HEK293 (cell line): ENCODE results near the gene ALDH8A1.

Experiments used
- CTCF ChIA-PET: fragments of 350-600 bp; formaldehyde crosslinking; extraction: SDS; loops from one replicate; lab custom pipeline; 2021; ENCODE audit warnings: antibody characterized with exemption; lab: Yijun Ruan, JAX
- POLR2A ChIA-PET: fragments of 300-600 bp; formaldehyde crosslinking; extraction: SDS; loops from one replicate; lab custom pipeline; 2020; ENCODE audit warnings: antibody characterized with exemption, inconsistent platforms; lab: Yijun Ruan, JAX
- H3K27ac ChIP-seq: fragments of 200-500 bp; sonication (Bioruptor generic); 2 replicates; pipeline ENCODE4 v1.5.1; 2014; ENCODE audit warnings: low read depth, low read length, control low read depth, inconsistent platforms; ENCODE audit errors: extremely low read depth
- H3K36me3 ChIP-seq, 2 experiments: fragments of 200-500 bp in 1 of 2; sonication (Bioruptor generic) in 1 of 2; 1 replicate in 1 of 2; 2 replicates in 1 of 2; pipeline ENCODE4 v1.5.1; 2014 to 2017; ENCODE audit warnings: inconsistent platforms in 2 of 2, low read length in 2 of 2; ENCODE audit not compliant: control insufficient read depth in 2 of 2, insufficient read depth in 1 of 2
- H3K4me1 ChIP-seq: fragments of 200-500 bp; sonication (Bioruptor generic); 2 replicates; pipeline ENCODE4 v1.5.1; 2014; ENCODE audit warnings: mild to moderate bottlenecking, low read length, inconsistent platforms; ENCODE audit not compliant: control insufficient read depth, insufficient read depth
- H3K4me3 ChIP-seq: 2 replicates; pipeline ENCODE4 v1.5.1; 2011; ENCODE audit warnings: low read depth, mild to moderate bottlenecking, control low read depth, low read length, moderate library complexity
- H3K9me3 ChIP-seq: fragments of 200-500 bp; sonication (Bioruptor generic); 2 replicates; pipeline ENCODE4 v1.5.1; 2014; ENCODE audit warnings: low read depth, low read length, inconsistent platforms; ENCODE audit not compliant: control insufficient read depth, insufficient read depth
- GLI2 ChIP-seq: fragments of 450-650 bp; formaldehyde crosslinking; IDR thresholded peaks from 2 replicates; pipeline ENCODE4; 2017; ENCODE audit warnings: missing biosample characterization, missing genetic modification characterization, low read depth, borderline replicate concordance
- GLIS2 ChIP-seq: fragments of 450-650 bp; formaldehyde crosslinking; IDR thresholded peaks from 2 replicates; pipeline ENCODE4 v1.5.1; 2016; ENCODE audit warnings: missing biosample characterization, missing genetic modification characterization
- IKZF3 ChIP-seq: fragments of 450-650 bp; IDR thresholded peaks from 2 replicates; pipeline ENCODE4 v1.5.0; 2018; ENCODE audit warnings: missing biosample characterization, mild to moderate bottlenecking, missing genetic modification characterization, moderate library complexity
- WT1 ChIP-seq: fragments of 450-650 bp; formaldehyde crosslinking; IDR thresholded peaks from 2 replicates; pipeline ENCODE4 v1.5.1; 2016; ENCODE audit warnings: missing biosample characterization, missing genetic modification characterization
- YY1 ChIP-seq: fragments of 450-650 bp; formaldehyde crosslinking; IDR thresholded peaks from 2 replicates; pipeline ENCODE4 v1.5.1; 2018; ENCODE audit warnings: missing biosample characterization, missing genetic modification characterization
- ZBTB17 ChIP-seq: fragments of 450-650 bp; formaldehyde crosslinking; IDR thresholded peaks from 2 replicates; pipeline ENCODE4 v1.5.1; 2016; ENCODE audit warnings: missing biosample characterization, missing genetic modification characterization
- ZBTB48 ChIP-seq: fragments of 450-650 bp; formaldehyde crosslinking; IDR thresholded peaks from 2 replicates; pipeline ENCODE4 v1.5.1; 2016; ENCODE audit warnings: missing biosample characterization, missing genetic modification characterization
- ZNF184 ChIP-seq: fragments of 450-650 bp; IDR thresholded peaks from 2 replicates; pipeline ENCODE4 v1.5.1; 2018; ENCODE audit warnings: missing biosample characterization, mild to moderate bottlenecking, missing genetic modification characterization
- ZNF211 ChIP-seq: fragments of 450-650 bp; formaldehyde crosslinking; IDR thresholded peaks from 2 replicates; pipeline ENCODE4 v1.5.1; 2016; ENCODE audit warnings: low read depth, missing biosample characterization, missing genetic modification characterization
- ZNF221 ChIP-seq: fragments of 450-650 bp; formaldehyde crosslinking; IDR thresholded peaks from 2 replicates; pipeline ENCODE4 v1.5.1; 2017; ENCODE audit warnings: missing biosample characterization, missing genetic modification characterization, borderline replicate concordance
- ZNF239 ChIP-seq: fragments of 450-650 bp; formaldehyde crosslinking; IDR thresholded peaks from 2 replicates; pipeline ENCODE4 v1.5.1; 2016; ENCODE audit warnings: missing biosample characterization, missing genetic modification characterization
- ZNF324 ChIP-seq: fragments of 450-650 bp; formaldehyde crosslinking; IDR thresholded peaks from 2 replicates; pipeline ENCODE4 v1.5.1; 2016; ENCODE audit warnings: missing biosample characterization, missing genetic modification characterization
- ZNF610 ChIP-seq: fragments of 450-650 bp; formaldehyde crosslinking; IDR thresholded peaks from 2 replicates; pipeline ENCODE4 v1.5.1; 2016; ENCODE audit warnings: missing biosample characterization, missing genetic modification characterization, borderline replicate concordance
- ZNF707 ChIP-seq: fragments of 450-650 bp; formaldehyde crosslinking; IDR thresholded peaks from 2 replicates; pipeline ENCODE4 v1.5.1; 2016; ENCODE audit warnings: missing biosample characterization, missing genetic modification characterization
- ZNF747 ChIP-seq: fragments of 450-650 bp; formaldehyde crosslinking; IDR thresholded peaks from 2 replicates; pipeline ENCODE4 v1.5.1; 2016; ENCODE audit warnings: missing biosample characterization, missing genetic modification characterization
- ZNF785 ChIP-seq: fragments of 450-650 bp; formaldehyde crosslinking; IDR thresholded peaks from 2 replicates; pipeline ENCODE4 v1.5.1; 2016; ENCODE audit warnings: missing biosample characterization, missing genetic modification characterization
- ZNF792 ChIP-seq: fragments of 450-650 bp; formaldehyde crosslinking; IDR thresholded peaks from 2 replicates; pipeline ENCODE4 v1.5.1; 2016; ENCODE audit warnings: missing biosample characterization, missing genetic modification characterization
- TF ChIP-seq, protein P1 (sequence below): fragments of 450-650 bp; formaldehyde crosslinking; IDR thresholded peaks from 2 replicates; pipeline ENCODE4 v1.5.1; 2016; ENCODE audit warnings: missing biosample characterization, missing genetic modification characterization

The ALDH8A1 gene

DNA sequence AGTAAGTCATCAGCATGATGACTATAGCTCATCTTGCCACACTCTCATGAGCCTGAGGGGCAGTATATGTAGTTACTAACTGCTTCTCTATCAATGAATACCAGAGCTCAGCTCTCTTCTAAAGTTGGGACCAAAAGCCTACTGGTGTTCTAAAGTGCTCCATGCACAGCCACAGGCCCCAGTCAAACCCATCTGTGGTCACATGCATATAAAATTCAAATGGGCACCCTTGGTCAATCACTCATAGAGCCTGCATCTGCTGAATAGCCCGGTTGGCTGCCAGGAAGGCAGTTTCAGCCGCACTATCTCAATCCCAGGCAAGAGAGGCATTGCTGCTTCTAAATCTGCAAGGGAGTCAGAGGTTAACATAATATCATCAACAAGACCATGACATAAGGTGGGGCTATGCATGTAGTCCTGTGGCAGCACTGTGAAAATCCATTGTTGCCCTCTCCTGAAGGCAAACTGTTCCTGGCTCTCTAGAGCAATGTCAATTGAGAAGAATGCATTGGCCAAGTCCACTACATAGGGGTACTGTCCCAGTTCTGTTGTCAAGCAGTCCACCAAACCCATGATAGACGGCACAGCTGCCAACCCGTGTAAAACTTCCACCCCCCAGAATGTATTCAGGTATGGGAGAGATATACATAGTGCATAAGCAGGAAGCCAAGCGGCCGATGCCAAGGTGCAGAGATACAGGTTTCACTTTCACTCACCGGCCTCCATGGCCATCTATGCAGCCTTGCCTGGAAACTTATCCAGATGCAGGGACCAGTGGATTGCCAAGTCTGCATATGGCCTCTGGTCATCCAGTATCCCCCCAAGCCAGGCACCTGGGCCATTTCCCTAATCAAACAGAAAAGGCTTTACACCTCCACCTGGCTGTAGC, 76.2 kb downstream of the ALDH8A1 start (continued):
- no peak for TF ChIP-seq GLI2 (tag by site-specific recombination)
- no peak for TF ChIP-seq ZNF239 (tag by site-specific recombination)
- no peak for TF ChIP-seq ZBTB48 (tag by site-specific recombination)
- no peak for TF ChIP-seq YY1 (tag by site-specific recombination)
- no peak for TF ChIP-seq GLIS2
- TF ChIP-seq ZNF211 = no peak
- no peak for TF ChIP-seq ZNF184
- no peak for TF ChIP-seq ZNF785 (tag by site-specific recombination)
- no peak for TF ChIP-seq IKZF3 (tag by site-specific recombination)
- no peak for TF ChIP-seq ZNF707 (tag by site-specific recombination)
- TF ChIP-seq ZBTB17 (tag by site-specific recombination) = no peak

DNA sequence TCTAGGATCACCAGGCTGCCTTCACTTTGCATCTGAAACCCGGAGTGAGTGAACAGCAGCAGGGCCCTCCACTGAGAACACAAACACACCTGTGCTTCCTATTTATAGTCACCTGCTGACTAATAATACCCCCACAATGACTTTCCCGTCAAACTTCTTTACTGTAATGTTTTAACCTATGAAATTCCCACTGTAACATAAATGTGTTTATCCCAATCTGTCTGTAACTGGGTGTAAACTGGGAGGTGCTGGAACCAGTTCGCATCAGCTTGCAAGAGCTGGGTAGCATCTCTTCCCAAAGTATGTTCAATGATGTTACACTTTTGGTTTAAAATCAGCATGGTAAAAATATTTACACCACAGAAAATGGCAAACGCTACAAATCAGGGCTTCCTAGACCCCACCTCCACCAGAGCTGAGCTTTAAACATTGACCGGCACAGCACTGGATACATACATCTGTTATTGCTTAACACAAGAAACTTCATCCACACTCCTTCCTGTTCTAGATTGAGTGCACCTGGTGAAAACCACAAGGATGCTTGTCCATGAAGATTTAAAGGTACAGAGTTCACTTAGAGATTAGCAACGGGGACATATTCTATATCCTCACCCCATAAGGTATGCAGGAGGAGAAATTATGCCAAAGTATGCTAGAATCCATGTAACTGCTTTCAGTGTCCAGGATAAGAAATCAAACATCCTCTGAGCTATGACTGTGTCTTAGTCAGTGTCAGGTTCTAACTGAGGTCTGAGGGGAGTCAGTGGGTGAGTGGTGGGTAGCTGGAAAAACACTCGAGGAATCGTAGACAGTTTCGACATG, 79.0 kb downstream of the ALDH8A1 start:
- ChIA-PET POLR2A (interaction anchor here (0.6 to 0.7 kb wide), 2 partner anchors 9 to 673 kb away, joined by 3 to 9 read pairs; no protein-coding TSS in a partner anchor), CTCF (interaction anchor here (0.6 to 2.6 kb wide), 6 partner anchors 12 to 773 kb away, joined by 3 to 12 read pairs (median 5); no protein-coding TSS in a partner anchor)
- Histone ChIP-seq H3K27ac (no peak overlapping the region), H3K36me3 (no peaks in the 10 kb centered on the region), H3K4me1 (no peaks in the 10 kb centered on the region), H3K4me3 (no peak overlapping the region), H3K9me3 (no peaks in the 10 kb centered on the region)
- TF ChIP-seq ZNF324 (tag by site-specific recombination) = no peak
- TF ChIP-seq WT1 (tag by site-specific recombination) = no peak
- TF ChIP-seq ZNF221 (tag by site-specific recombination) = no peak

DNA sequence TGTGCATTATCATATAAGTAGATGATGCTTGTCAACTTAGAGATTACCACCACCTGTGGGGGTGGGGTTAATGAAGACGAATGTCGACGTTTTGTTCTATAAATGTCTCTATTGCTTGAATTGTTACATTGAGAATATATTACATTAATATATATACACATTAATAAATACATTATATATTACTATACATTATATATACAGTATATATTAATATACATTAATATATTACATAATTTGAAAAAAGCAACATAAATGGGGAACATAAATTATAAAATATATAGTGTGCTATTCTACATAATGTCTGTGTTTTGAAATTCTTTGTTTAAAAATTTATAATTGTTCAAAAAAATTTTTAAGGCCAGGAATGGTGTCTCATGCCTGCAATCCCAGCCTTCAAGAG, 81.1 kb downstream of the ALDH8A1 start:
- ChIA-PET POLR2A (no interaction called here), CTCF (interaction anchor here (0.9 to 2.3 kb wide), 4 partner anchors 14 to 805 kb away, joined by 3 to 12 read pairs (median 4); no protein-coding TSS in a partner anchor)
- Histone ChIP-seq H3K36me3 (no peaks in the 10 kb centered on the region), H3K27ac (no peak overlapping the region), H3K4me3 (no peak overlapping the region), H3K9me3 (no peaks in the 10 kb centered on the region), H3K4me1 (no peaks in the 10 kb centered on the region)
- no peak for TF ChIP-seq ZNF610 (tag by site-specific recombination)
- TF ChIP-seq ZNF747 (tag by site-specific recombination) = no peak
- TF ChIP-seq ZNF792 (tag by site-specific recombination) = no peak
- TF ChIP-seq, protein P1, sequence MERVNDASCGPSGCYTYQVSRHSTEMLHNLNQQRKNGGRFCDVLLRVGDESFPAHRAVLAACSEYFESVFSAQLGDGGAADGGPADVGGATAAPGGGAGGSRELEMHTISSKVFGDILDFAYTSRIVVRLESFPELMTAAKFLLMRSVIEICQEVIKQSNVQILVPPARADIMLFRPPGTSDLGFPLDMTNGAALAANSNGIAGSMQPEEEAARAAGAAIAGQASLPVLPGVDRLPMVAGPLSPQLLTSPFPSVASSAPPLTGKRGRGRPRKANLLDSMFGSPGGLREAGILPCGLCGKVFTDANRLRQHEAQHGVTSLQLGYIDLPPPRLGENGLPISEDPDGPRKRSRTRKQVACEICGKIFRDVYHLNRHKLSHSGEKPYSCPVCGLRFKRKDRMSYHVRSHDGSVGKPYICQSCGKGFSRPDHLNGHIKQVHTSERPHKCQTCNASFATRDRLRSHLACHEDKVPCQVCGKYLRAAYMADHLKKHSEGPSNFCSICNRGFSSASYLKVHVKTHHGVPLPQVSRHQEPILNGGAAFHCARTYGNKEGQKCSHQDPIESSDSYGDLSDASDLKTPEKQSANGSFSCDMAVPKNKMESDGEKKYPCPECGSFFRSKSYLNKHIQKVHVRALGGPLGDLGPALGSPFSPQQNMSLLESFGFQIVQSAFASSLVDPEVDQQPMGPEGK (tag by site-specific recombination) = no peak
